Measurements from ENCODE around the gene NLRP1.

The NLRP1 gene

DNA sequence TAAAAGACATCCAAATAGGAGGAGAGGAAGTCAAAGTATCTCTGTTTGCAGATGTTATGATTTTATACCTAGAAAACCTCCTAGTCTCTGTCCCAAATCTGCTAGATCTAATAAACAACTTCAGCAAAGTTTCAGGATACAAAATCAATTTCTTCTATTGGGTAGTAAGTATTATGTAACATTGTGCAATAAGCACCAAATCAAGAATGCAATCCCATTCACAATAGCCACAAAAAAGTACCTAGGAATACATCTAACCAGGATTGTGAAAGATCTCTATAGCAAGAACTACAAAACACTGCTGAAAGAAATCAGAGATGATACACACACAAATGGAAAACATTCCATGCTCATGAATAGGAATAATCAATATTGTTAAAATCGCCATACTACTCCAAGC lies 13.0 kb downstream of the NLRP1 start:
- intact Hi-C loops (cut with DNase I; ENCODE audit: low total_unique reads): no loop called here
- Histone ChIP-seq H3K9me3 (peaks cover 0 to 13% (median 11%) of the 10 kb centered on the region in 3 donors), H3K27me3 (no peaks in the 10 kb centered on the region), H3K4me1 (no peaks in the 10 kb centered on the region), H3K27ac (no peak overlapping the region), H3K4me3 (no peak overlapping the region), H3K36me3 (peaks cover 0 to 25% (median 13%) of the 10 kb centered on the region in 3 donors)
- no peak for DNase-seq
- TF ChIP-seq, protein P1, sequence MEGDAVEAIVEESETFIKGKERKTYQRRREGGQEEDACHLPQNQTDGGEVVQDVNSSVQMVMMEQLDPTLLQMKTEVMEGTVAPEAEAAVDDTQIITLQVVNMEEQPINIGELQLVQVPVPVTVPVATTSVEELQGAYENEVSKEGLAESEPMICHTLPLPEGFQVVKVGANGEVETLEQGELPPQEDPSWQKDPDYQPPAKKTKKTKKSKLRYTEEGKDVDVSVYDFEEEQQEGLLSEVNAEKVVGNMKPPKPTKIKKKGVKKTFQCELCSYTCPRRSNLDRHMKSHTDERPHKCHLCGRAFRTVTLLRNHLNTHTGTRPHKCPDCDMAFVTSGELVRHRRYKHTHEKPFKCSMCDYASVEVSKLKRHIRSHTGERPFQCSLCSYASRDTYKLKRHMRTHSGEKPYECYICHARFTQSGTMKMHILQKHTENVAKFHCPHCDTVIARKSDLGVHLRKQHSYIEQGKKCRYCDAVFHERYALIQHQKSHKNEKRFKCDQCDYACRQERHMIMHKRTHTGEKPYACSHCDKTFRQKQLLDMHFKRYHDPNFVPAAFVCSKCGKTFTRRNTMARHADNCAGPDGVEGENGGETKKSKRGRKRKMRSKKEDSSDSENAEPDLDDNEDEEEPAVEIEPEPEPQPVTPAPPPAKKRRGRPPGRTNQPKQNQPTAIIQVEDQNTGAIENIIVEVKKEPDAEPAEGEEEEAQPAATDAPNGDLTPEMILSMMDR (IDR thresholded peaks at IDR 0.05): no peak

DNA sequence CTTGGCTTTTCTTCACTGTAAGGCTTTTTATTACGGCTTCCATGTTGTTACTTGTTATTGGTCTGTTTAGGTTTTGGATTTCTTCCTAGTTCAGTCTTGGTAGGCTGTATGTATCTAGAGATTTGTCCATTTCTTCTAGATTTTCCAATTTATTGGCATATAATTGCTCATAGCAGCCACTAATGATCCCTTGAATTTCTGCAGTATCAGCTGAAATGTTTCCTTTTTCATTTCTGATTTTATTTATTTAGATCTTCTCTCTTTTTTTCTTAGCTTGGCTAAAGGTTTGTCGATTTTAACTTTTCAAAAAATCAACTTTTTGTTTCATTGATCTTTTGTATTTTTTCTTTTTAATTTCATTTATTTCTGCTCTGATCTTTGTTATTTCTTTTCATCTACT lies 18.5 kb downstream of the NLRP1 start:
- Histone ChIP-seq H3K36me3 (no peaks in the 10 kb centered on the region), H3K4me1 (no peaks in the 10 kb centered on the region), H3K27me3 (no peaks in the 10 kb centered on the region), H3K9me3 (no peaks in the 10 kb centered on the region), H3K4me3 (no peak overlapping the region), H3K27ac (no peak overlapping the region)
- intact Hi-C loops (cut with DNase I; ENCODE audit: low total_unique reads): no loop called here
- no peak for DNase-seq
- TF ChIP-seq, protein P1 (IDR thresholded peaks at IDR 0.05): no peak

GRCh38 chr17:5563456-5563855 lies 20.9 kb downstream of the NLRP1 start:
- Histone ChIP-seq H3K9me3 (no peaks in the 10 kb centered on the region), H3K4me3 (no peak overlapping the region), H3K4me1 (no peaks in the 10 kb centered on the region), H3K36me3 (peaks cover 0 to 23% (median 9%) of the 10 kb centered on the region in 3 donors), H3K27me3 (no peaks in the 10 kb centered on the region), H3K27ac (no peak overlapping the region)
- TF ChIP-seq, protein P1 (IDR thresholded peaks at IDR 0.05): no peak
- DNase-seq: no peak
- intact Hi-C loops (cut with DNase I; ENCODE audit: low total_unique reads): no loop called here

- TF ChIP-seq, protein P1 (IDR thresholded peaks at IDR 0.05): no peak
- no peaks in the 10 kb centered on the region for H3K9me3 ChIP-seq
- peaks cover 0 to 29% (median 12%) of the 10 kb centered on the region in 3 donors for H3K36me3 ChIP-seq
- no peak overlapping the region for H3K4me3 ChIP-seq
- no peaks in the 10 kb centered on the region for H3K27me3 ChIP-seq
- intact Hi-C loops (cut with DNase I; ENCODE audit: low total_unique reads): no loop called here
- no peak for DNase-seq
- peaks cover 0 to 5% (median under 1%) of the 10 kb centered on the region in 4 donors for H3K4me1 ChIP-seq
- H3K27ac ChIP-seq: no peak overlapping the region
These were observed 21.5 kb downstream of the NLRP1 start for GRCh38 chr17:5562661-5563360.

- Histone ChIP-seq H3K27ac (no peak overlapping the region), H3K4me3 (no peak overlapping the region), H3K27me3 (no peaks in the 10 kb centered on the region), H3K9me3 (no peaks in the 10 kb centered on the region), H3K4me1 (peaks cover 0 to 7% (median 2%) of the 10 kb centered on the region in 4 donors), H3K36me3 (peaks cover 0 to 33% (median 12%) of the 10 kb centered on the region in 3 donors)
- TF ChIP-seq, protein P1 (IDR thresholded peaks at IDR 0.05): no peak
- intact Hi-C loops (cut with DNase I; ENCODE audit: low total_unique reads): no loop called here
- DNase-seq: no peak
These were observed 22.4 kb downstream of the NLRP1 start for GRCh38 chr17:5561736-5562571.

All from tibial artery (tissue), 4 donors.